C4-2B (cell line): ENCODE results near the gene KIAA1549.

Source experiments
- CTCF ChIP-seq: fragments of 450-650 bp; conservative IDR thresholded peaks from 2 replicates; pipeline ENCODE4 v1.5.1; 2017; ENCODE audit warnings: mild to moderate bottlenecking
- ZFX ChIP-seq: fragments of 450-650 bp; IDR thresholded peaks from 2 replicates; pipeline ENCODE4 v1.6.1; 2017

GRCh38 chr7:139023076-139023475 lies 41.9 kb upstream of the KIAA1549 start:
- TF ChIP-seq CTCF (no peak), ZFX (no peak)
